GM12878 (cell line): ENCODE measurements around the gene SERPINE2.

Source experiments
- EZH2 ChIP-seq: IDR thresholded peaks from 2 replicates; pipeline ENCODE4 v1.6.1; 2012; ENCODE audit warnings: low read depth, mild to moderate bottlenecking, control low read depth, inconsistent platforms, low read length, borderline replicate concordance; ENCODE audit not compliant: control insufficient read depth
- IRF3 ChIP-seq: fragments of 450-650 bp; IDR thresholded peaks from 2 replicates; pipeline ENCODE4 v1.6.1; 2014; ENCODE audit warnings: mild to moderate bottlenecking
- MAX ChIP-seq: IDR thresholded peaks from 2 replicates; pipeline ENCODE4 v1.6.1; 2012; ENCODE audit warnings: low read depth, low read length, improper control_type of control experiment
- MTA2 ChIP-seq: fragments of 450-650 bp; IDR thresholded peaks from 2 replicates; pipeline ENCODE4 v1.6.1; 2016; ENCODE audit warnings: low read depth, mild to moderate bottlenecking, moderate library complexity
- POLR2AphosphoS5 ChIP-seq: IDR thresholded peaks from 2 replicates; pipeline ENCODE4 v1.6.1; 2011; ENCODE audit warnings: mild to moderate bottlenecking, low read length, inconsistent platforms
- SIN3A ChIP-seq: IDR thresholded peaks from 2 replicates; pipeline ENCODE4 v1.6.1; 2012; ENCODE audit warnings: low read depth, low read length, improper control_type of control experiment
- SUZ12 ChIP-seq: fragments of 200-600 bp; sonication (generic); IDR thresholded peaks from one replicate; pipeline ENCODE4 v1.6.1; 2018; ENCODE audit warnings: antibody characterized with exemption, mild to moderate bottlenecking; ENCODE audit not compliant: unreplicated experiment

DNA sequence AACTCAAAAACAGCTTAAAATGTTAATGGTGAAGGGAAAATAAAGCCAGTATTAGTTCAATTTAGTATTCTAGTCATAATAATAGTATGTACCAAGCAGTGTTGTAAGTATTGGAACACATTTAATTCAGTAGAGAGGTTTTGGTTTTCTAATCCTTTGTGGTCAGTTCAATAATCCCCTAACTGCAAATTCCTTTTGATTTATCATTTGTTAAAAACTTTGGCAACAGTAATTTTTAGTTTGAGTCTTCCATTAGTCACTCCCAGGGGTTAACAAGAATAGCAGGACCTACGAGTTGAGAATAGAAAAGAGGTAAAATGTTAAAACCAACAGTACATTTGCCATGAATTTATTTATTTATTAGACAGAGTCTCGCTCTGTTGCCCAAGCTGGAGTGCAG lies 71.1 kb downstream of the SERPINE2 start:
- TF ChIP-seq MTA2 = no peak
- no peak for TF ChIP-seq SUZ12
- no peak for TF ChIP-seq IRF3
- no peak for TF ChIP-seq EZH2
- TF ChIP-seq MAX = no peak
- no peak for TF ChIP-seq POLR2AphosphoS5
- no peak for TF ChIP-seq SIN3A
